ENCODE measurements around the gene STAP2. TPM values are rescaled to one million over a fixed set of nuclear protein-coding genes. Genes with fewer than 3 reads are reported as not detected.

The STAP2 gene
- total RNA-seq, 1 donor from 2014 or later: 83.2 TPM

GRCh38 chr19:4297901-4298809 lies 40.5 kb downstream of the STAP2 start:
- no peak for DNase-seq (ENCODE audit: low read depth)
- Histone ChIP-seq H3K36me3 (ENCODE audit: control insufficient read depth, insufficient read depth, low read length) (no peaks in the 10 kb centered on the region), H3K27me3 (ENCODE audit: control insufficient read depth, insufficient read depth, low read length) (peaks cover 1% of the 10 kb centered on the region), H3K4me3 (ENCODE audit: low read depth, low read length) (no peak overlapping the region)
- FAIRE-seq: no peak
- TF ChIP-seq CTCF (IDR thresholded peaks at IDR 0.05; ENCODE audit: insufficient read depth, low read length, severe bottlenecking): no peak

- FAIRE-seq: no peak
- Histone ChIP-seq H3K27me3 (ENCODE audit: control insufficient read depth, insufficient read depth, low read length) (peaks cover 1% of the 10 kb centered on the region), H3K36me3 (ENCODE audit: control insufficient read depth, insufficient read depth, low read length) (no peaks in the 10 kb centered on the region), H3K4me3 (ENCODE audit: low read depth, low read length) (no peak overlapping the region)
- TF ChIP-seq CTCF (IDR thresholded peaks at IDR 0.05; ENCODE audit: insufficient read depth, low read length, severe bottlenecking): no peak
- DNase-seq (ENCODE audit: low read depth): no peak
Measured at GRCh38 chr19:4295972-4296771, 42.5 kb downstream of the STAP2 start.

- Histone ChIP-seq H3K36me3 (ENCODE audit: control insufficient read depth, insufficient read depth, low read length) (no peaks in the 10 kb centered on the region), H3K27me3 (ENCODE audit: control insufficient read depth, insufficient read depth, low read length) (peaks cover 1% of the 10 kb centered on the region), H3K4me3 (ENCODE audit: low read depth, low read length) (no peak overlapping the region)
- DNase-seq (ENCODE audit: low read depth) (no peak), FAIRE-seq (no peak)
- no peak for TF ChIP-seq CTCF (IDR thresholded peaks at IDR 0.05; ENCODE audit: insufficient read depth, low read length, severe bottlenecking)
Measured at GRCh38 chr19:4294389-4294788, 44.2 kb downstream of the STAP2 start.

- FAIRE-seq: no peak
Measured at GRCh38 chr19:4292515-4292914, 46.1 kb downstream of the STAP2 start.

GRCh38 chr19:4291184-4291732 lies 47.4 kb downstream of the STAP2 start:
- DNase-seq (ENCODE audit: low read depth): no peak
- Histone ChIP-seq H3K4me3 (ENCODE audit: low read depth, low read length) (no peak overlapping the region), H3K27me3 (ENCODE audit: control insufficient read depth, insufficient read depth, low read length) (no peaks in the 10 kb centered on the region), H3K36me3 (ENCODE audit: control insufficient read depth, insufficient read depth, low read length) (no peaks in the 10 kb centered on the region)
- no peak for TF ChIP-seq CTCF (IDR thresholded peaks at IDR 0.05; ENCODE audit: insufficient read depth, low read length, severe bottlenecking)
- no peak for FAIRE-seq

More at GRCh38 chr19:4292515-4292914, 46.1 kb downstream of the STAP2 start:
- H3K36me3 ChIP-seq (ENCODE audit: control insufficient read depth, insufficient read depth, low read length): no peaks in the 10 kb centered on the region
- peaks cover 1% of the 10 kb centered on the region for H3K27me3 ChIP-seq (ENCODE audit: control insufficient read depth, insufficient read depth, low read length)
- no peak for TF ChIP-seq CTCF (IDR thresholded peaks at IDR 0.05; ENCODE audit: insufficient read depth, low read length, severe bottlenecking)
- no peak for DNase-seq (ENCODE audit: low read depth)
- H3K4me3 ChIP-seq (ENCODE audit: low read depth, low read length): no peak overlapping the region
